ENCODE results near the gene CCDC187. TPM values are rescaled to one million over a fixed set of nuclear protein-coding genes. Genes with fewer than 3 reads are reported as not detected.
A peak's percentile ranks its signal among the peaks of the same experiment; 100 is the strongest.

The CCDC187 gene
- polyA plus RNA-seq, 1 donor, result 2.2 TPM

GRCh38 chr9:136253246-136254130 lies 50.4 kb downstream of the CCDC187 start:
- no peak for DNase-seq

DNA sequence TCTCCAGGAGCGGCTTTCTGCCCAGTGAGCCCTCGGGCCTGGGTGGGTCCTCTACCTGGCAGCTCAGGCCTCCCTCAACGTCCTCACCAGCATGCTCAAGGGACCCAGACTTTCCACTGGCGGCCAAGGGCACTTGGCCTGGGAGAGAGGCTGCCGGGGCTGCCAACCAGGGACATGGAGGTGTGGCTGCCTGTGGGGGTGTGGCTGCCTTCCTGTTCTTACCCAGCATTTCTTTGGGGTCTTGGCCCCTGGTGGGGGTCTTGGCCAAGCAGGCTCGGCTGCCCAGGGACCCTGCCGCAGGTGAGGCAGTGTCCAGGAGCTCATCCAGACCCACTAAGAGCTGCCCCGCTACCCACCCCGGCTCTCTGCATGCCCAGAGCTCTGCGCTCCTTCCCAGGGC lies 51.0 kb downstream of the CCDC187 start:
- no peak for DNase-seq

DNA sequence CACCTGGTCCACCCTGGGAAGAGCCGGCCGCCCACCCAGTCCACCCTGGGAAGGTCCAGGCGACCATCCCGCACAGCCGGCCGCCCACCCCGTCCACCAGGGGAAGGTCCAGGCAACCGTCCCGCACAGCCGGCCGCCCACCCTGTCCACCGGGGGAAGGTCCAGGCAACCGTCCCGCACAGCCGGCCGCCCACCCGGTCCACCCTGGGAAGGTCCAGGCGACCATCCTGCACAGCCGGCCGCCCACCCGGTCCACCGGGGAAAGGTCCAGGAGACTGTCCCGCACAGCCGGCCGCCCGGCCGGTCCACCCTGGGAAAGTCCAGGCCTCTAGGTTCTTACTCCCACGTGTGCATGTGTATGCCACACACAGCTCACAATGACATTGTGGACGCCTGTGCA lies 51.6 kb downstream of the CCDC187 start:
- DNase-seq, result no peak

DNA sequence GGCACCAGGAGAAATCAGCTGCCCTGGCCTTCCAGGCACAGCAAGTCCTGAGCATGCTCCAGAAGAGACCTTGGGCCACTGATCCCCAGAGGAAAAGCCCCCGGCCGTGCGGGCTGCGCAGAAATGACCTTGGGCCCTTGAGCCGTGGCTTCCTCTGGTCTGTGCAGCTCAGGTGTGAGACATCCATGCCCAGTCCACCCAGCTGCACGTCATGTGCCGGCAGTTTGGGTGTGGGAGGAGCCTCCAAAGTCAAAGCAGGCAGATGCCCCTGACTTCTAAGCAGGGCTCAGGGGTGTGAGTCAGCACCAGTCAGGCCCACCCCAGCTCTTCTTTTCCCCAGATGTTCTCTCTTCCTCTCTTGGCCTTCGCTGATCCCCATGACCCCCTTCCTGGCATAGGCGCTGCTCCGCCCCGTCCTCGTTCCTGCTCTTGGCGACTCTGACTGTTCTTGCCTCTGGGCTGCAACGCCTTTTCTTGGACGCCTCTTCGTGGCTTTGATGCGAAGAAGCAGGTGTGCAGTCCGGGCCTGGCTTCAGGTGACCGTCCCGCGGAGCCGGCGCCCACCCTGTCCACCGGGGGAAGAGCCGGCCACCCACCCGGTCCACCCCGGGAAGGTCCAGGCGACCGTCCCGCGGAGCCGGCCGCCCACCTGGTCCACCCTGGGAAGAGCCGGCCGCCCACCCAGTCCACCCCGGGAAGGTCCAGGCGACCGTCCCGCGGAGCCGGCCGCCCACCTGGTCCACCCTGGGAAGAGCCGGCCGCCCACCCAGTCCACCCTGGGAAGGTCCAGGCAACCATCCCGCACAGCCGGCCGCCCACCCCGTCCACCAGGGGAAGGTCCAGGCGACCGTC lies 52.4 kb downstream of the CCDC187 start:
- DNase-seq, result no peak

DNA sequence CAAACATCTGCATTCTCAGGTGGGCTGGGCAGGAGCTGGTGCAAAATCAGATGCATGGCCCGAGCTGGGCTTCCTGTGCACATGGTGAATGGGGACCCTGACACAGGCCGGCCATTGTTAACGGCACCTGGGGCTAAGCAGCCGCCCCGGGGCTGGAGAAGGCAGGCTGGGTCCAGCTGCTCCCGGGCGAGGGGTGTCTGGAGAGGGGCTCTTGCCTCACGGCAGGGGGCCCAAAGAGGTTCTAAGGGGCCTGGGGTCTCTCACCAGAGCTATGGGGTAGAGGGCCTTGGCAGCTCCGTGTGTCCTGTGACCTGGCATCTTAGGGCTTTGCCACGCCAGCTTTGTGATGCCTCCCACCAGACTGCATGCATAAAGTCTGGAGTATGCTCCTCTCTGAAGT lies 53.2 kb downstream of the CCDC187 start:
- DNase-seq, result no peak

DNA sequence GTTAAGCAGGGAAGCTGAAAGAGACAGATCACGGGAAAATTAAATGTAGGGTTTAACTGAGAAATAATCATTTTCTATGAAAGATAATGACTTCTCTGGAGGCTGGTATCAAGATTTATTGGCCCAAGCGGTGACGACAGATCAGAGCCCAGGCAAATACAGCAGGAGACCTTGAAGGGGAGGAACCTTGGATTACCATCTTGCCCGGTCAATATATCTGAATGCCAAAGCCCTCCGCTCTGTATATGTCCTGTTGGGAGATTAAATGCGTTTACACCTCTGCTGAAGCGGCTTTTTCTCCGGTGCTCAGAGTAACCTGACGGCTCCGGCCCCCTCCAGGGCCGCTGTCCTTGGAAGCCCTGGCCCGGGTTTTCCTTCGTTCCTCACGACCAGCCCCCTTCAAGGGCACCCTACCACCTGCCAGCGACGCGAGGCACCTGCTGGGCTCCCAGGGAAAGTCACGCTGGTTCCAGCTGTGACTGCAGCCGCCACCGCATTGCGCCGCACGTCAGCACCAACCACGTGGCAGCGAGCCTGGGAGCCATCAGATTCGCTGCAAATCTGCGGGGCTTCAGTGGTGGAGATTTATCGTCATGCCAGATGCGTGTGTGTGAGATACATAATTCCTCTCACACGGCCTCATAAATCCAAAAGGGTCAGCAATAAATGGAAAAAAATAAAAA lies 53.9 kb downstream of the CCDC187 start:
- no peak for DNase-seq

GRCh38 chr9:136248951-136249876 lies 54.7 kb downstream of the CCDC187 start:
- DNase-seq, result no peak

DNA sequence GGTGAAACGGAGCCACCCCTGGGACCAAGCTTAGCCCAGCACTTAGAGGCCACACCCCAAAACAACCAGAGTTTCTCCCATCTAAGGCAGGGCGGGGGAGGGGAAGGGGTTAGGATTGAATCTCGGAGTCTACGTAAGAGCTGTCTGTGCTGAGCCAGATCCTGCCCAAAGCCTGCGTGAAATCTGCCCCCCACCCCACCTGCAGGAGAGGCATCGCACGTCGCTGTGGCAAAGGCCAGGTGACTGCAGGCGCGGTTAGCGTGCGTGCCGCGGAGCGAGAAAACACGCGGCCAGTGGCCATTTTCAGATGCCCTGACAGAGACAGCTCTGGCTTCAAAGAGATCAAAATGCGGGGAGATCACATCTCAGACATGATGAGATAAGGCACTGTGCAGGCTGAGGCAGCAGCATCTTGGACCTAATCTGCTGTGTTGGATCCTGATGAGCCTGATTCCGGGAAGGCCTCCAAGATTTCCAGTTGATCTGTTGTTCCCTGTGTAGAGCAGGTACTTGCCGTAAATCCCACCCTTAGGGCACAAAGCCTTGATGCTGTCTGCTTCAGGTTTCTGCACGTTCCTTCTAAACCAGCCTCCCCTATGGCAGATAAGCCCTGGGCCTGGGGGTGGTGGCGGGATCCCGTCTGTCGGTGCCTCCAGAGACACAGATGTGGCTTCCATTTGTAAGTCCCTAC lies 55.8 kb downstream of the CCDC187 start:
- no peak for DNase-seq

DNA sequence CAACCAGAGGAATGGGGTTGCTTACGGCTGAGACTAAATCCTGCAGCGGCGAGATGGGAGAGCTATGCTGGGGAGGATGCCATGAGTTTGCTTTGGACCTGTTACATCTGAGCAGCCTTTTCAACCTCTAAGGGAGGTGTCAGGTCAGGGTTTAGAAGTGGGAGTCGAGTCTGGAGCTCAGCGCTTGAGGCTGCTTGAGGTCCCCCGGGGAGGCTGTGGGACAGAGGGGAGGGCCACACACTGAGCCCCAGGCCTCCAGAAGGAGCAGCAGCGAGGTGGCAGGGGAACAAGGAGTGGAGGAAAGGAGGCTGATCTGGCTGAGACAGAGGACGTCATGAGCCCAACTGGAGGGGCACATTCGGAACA lies 56.4 kb downstream of the CCDC187 start:
- DNase-seq, result no peak

DNA sequence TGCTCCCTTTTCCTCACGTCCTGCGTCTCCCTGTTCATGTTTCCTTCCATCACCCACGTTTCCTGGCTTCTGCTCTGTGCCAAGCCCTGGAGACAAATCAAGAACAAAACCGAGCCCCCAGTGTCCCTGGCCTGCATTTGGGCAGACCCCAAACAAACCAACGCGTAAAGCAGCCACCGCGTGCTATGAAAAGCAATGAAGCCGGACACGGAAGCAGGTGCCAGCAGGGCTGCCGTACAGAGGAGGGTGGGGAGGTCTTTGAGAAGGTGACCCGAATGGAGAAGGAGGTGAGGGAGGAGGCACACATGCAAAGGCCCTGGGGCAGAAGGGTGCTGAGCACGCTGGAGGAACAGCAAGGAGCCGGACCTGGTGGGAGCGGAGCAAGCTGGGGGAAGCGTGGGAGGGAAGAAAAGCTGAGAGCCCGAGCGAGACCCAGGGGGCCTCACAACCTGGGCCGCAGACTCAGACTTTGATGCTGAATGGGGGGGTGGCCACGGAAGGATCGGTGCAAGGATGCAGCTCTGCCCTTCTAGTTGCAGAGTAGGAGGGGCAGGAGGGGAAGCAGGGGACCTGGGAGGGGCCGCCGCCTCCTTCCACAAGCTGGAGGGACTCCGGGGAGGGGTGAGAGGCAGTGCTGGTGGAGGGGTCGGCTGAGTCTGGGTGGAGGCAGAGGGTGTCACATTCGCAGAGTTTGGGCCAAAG lies 56.9 kb downstream of the CCDC187 start:
- DNase-seq, result no peak

GRCh38 chr9:136245219-136246150 lies 58.4 kb downstream of the CCDC187 start, which contains the start of gene QSOX2:
QSOX2 (minus strand) TSS chr9:136245812; CDS start chr9:136245803, 9 bp downstream.
- no peak for DNase-seq

GRCh38 chr9:136244969-136245218 lies 59.0 kb downstream of the CCDC187 start:
- DNase-seq, result no peak

GRCh38 chr9:136244122-136244968 lies 59.5 kb downstream of the CCDC187 start:
- DNase-seq, result peak; percentile 65

- DNase-seq, result no peak
Observed at GRCh38 chr9:136243631-136244030, 60.3 kb downstream of the CCDC187 start.

- DNase-seq, result no peak
Observed at GRCh38 chr9:136242918-136243525, 60.9 kb downstream of the CCDC187 start.

GRCh38 chr9:136242248-136242647 lies 61.6 kb downstream of the CCDC187 start:
- DNase-seq, result no peak

- no peak for DNase-seq
Observed at GRCh38 chr9:136241542-136241941, 62.4 kb downstream of the CCDC187 start.

- no peak for DNase-seq
Observed at GRCh38 chr9:136240941-136241340, 63.0 kb downstream of the CCDC187 start.

Data from left kidney (tissue), 2 donors.